Suprapubic skin (tissue), 4 donors: Measurements from ENCODE around the gene NEK2. TPM values are rescaled to one million over a fixed set of nuclear protein-coding genes. Genes with fewer than 3 reads are reported as not detected.

Experiments
- DNase-seq, 2 donors: peaks; one replicate each; pipeline ENCODE4 v3.0.0-alpha.2; 2019; ENCODE audit warnings: low spot score in 2 of 2
- H3K27ac ChIP-seq: fragments of 200-600 bp; sonication (generic); one replicate; pipeline ENCODE4 v1.5.1; 2019
- H3K27me3 ChIP-seq: fragments of 200-600 bp; sonication (generic); one replicate; pipeline ENCODE4 v1.5.1; 2019
- H3K36me3 ChIP-seq: fragments of 200-600 bp; sonication (generic); one replicate; pipeline ENCODE4 v1.5.1; 2019
- H3K4me1 ChIP-seq: fragments of 200-600 bp; sonication (generic); one replicate; pipeline ENCODE4 v1.5.1; 2019
- H3K4me3 ChIP-seq: fragments of 200-600 bp; sonication (generic); one replicate; pipeline ENCODE4 v1.5.1; 2019; ENCODE audit warnings: mild to moderate bottlenecking
- H3K9me3 ChIP-seq: fragments of 200-600 bp; sonication (generic); one replicate; pipeline ENCODE4 v1.5.1; 2019
- CTCF ChIP-seq, 2 donors: fragments of 200-600 bp in 1 of 2; fragments of 450-650 bp in 1 of 2; sonication (generic) in 1 of 2; IDR thresholded peaks; one replicate each; pipeline ENCODE4 v1.5.1; 2016 to 2019; ENCODE audit warnings: antibody characterized with exemption in 2 of 2, mild to moderate bottlenecking in 1 of 2, moderate library complexity in 1 of 2
- EP300 ChIP-seq: sonication (generic); formaldehyde crosslinking; IDR thresholded peaks from one replicate; pipeline ENCODE4 v1.6.1; 2017; ENCODE audit warnings: antibody characterized with exemption
- POLR2A ChIP-seq, 2 donors: fragments of 450-650 bp; IDR thresholded peaks; one replicate each; pipeline ENCODE4 v1.6.1; 2017; ENCODE audit warnings: antibody characterized with exemption in 2 of 2, mild to moderate bottlenecking in 2 of 2, moderate library complexity in 2 of 2
- POLR2AphosphoS5 ChIP-seq, 3 donors: sonication (generic); formaldehyde crosslinking; IDR thresholded peaks; one replicate each; pipeline ENCODE4 v1.6.1; 2017; ENCODE audit warnings: antibody characterized with exemption in 3 of 3
- WGBS: methylation state at CpG from one replicate; pipeline ENCODE4 v1.1.5; 2018; 5-methylcytosine and 5-hydroxymethylcytosine counted together
- total RNA-seq, 4 donors: library from RNA; depleted of rRNA; stranded (reverse); fragments of >200 nt; gene quantifications; one replicate each; pipeline ENCODE4 v1.1.0, GENCODE V29; 2016

Gene NEK2
- total RNA-seq, 4 donors from 2014 or later: 3.2 to 11.8 (median 3.6) TPM; not detected in 1

GRCh38 chr1:211625040-211625439 is 50.4 kb downstream of the NEK2 start:
- Histone ChIP-seq H3K27ac (no peak overlapping the region), H3K4me1 (no peaks in the 10 kb centered on the region), H3K9me3 (no peaks in the 10 kb centered on the region), H3K27me3 (no peaks in the 10 kb centered on the region), H3K4me3 (no peak overlapping the region), H3K36me3 (no peaks in the 10 kb centered on the region)
- TF ChIP-seq POLR2A (IDR thresholded peaks at IDR 0.05) (no peak), CTCF (IDR thresholded peaks at IDR 0.05) (no peak), POLR2AphosphoS5 (IDR thresholded peaks at IDR 0.05) (no peak), EP300 (no peak)
- no peak for DNase-seq
- 63% methylated on average over 2 of the region's 2 CpGs for WGBS

GRCh38 chr1:211623515-211623914 is 51.9 kb downstream of the NEK2 start:
- DNase-seq: no peak
- no peak overlapping the region for H3K27ac ChIP-seq
- H3K4me1 ChIP-seq: no peaks in the 10 kb centered on the region
- H3K4me3 ChIP-seq: no peak overlapping the region
- TF ChIP-seq POLR2A (IDR thresholded peaks at IDR 0.05) (no peak), POLR2AphosphoS5 (IDR thresholded peaks at IDR 0.05) (no peak), EP300 (no peak), CTCF (IDR thresholded peaks at IDR 0.05) (no peak)
- H3K9me3 ChIP-seq: no peaks in the 10 kb centered on the region
- H3K27me3 ChIP-seq: no peaks in the 10 kb centered on the region
- 83% methylated on average over 3 of the region's 3 CpGs for WGBS
- no peaks in the 10 kb centered on the region for H3K36me3 ChIP-seq

GRCh38 chr1:211621447-211622198 is 53.8 kb downstream of the NEK2 start:
- TF ChIP-seq EP300 (no peak), POLR2AphosphoS5 (IDR thresholded peaks at IDR 0.05) (no peak), POLR2A (IDR thresholded peaks at IDR 0.05) (no peak), CTCF (IDR thresholded peaks at IDR 0.05) (no peak)
- H3K27ac ChIP-seq: no peak overlapping the region
- no peaks in the 10 kb centered on the region for H3K9me3 ChIP-seq
- H3K4me3 ChIP-seq: no peak overlapping the region
- no peaks in the 10 kb centered on the region for H3K27me3 ChIP-seq
- H3K4me1 ChIP-seq: no peaks in the 10 kb centered on the region
- WGBS: 69% methylated on average over 9 of the region's 9 CpGs
- no peak for DNase-seq
- no peaks in the 10 kb centered on the region for H3K36me3 ChIP-seq

- TF ChIP-seq CTCF (IDR thresholded peaks at IDR 0.05) (no peak), POLR2A (IDR thresholded peaks at IDR 0.05) (no peak), EP300 (no peak), POLR2AphosphoS5 (IDR thresholded peaks at IDR 0.05) (no peak)
- Histone ChIP-seq H3K4me3 (no peak overlapping the region), H3K4me1 (no peaks in the 10 kb centered on the region), H3K9me3 (no peaks in the 10 kb centered on the region), H3K27ac (no peak overlapping the region), H3K36me3 (no peaks in the 10 kb centered on the region), H3K27me3 (no peaks in the 10 kb centered on the region)
- 100% methylated on average over 3 of the region's 5 CpGs for WGBS
- no peak for DNase-seq
These were observed 55.3 kb downstream of the NEK2 start for GRCh38 chr1:211620097-211620496.

GRCh38 chr1:211619033-211619996 is 56.1 kb downstream of the NEK2 start:
- no peak for DNase-seq
- Histone ChIP-seq H3K4me1 (no peaks in the 10 kb centered on the region), H3K36me3 (no peaks in the 10 kb centered on the region), H3K27ac (no peak overlapping the region), H3K27me3 (no peaks in the 10 kb centered on the region), H3K9me3 (no peaks in the 10 kb centered on the region), H3K4me3 (no peak overlapping the region)
- TF ChIP-seq EP300 (no peak), POLR2AphosphoS5 (IDR thresholded peaks at IDR 0.05) (no peak), POLR2A (IDR thresholded peaks at IDR 0.05) (no peak), CTCF (IDR thresholded peaks at IDR 0.05) (no peak)
- WGBS: 94% methylated on average over 6 of the region's 8 CpGs
